WI38 (cell line): ENCODE data around the gene MTM1.

Source experiments
- H3K4me3 ChIP-seq: 2 replicates; pipeline ENCODE4 v1.5.1; 2011; ENCODE audit warnings: low read depth, mild to moderate bottlenecking, control low read depth, low read length
- CTCF ChIP-seq: IDR thresholded peaks from 2 replicates; pipeline ENCODE4 v1.5.1; 2012; ENCODE audit warnings: low read depth, mild to moderate bottlenecking, control low read depth, low read length

Gene MTM1

GRCh38 chrX:150570512-150570911, 2.1 kb downstream of the MTM1 start:
- H3K4me3 ChIP-seq = no peak overlapping the region
- TF ChIP-seq CTCF = no peak

GRCh38 chrX:150572206-150572605, 3.8 kb downstream of the MTM1 start:
- H3K4me3 ChIP-seq = no peak overlapping the region
- no peak for TF ChIP-seq CTCF

- H3K4me3 ChIP-seq = no peak overlapping the region
Observed at GRCh38 chrX:150573106-150573505, 4.7 kb downstream of the MTM1 start.

GRCh38 chrX:150573702-150574101, 5.3 kb downstream of the MTM1 start:
- H3K4me3 ChIP-seq = no peak overlapping the region
- TF ChIP-seq CTCF = no peak

More at GRCh38 chrX:150573106-150573505, 4.7 kb downstream of the MTM1 start:
- no peak for TF ChIP-seq CTCF

GRCh38 chrX:150574559-150575418, 6.4 kb downstream of the MTM1 start:
- TF ChIP-seq CTCF = no peak
- no peak overlapping the region for H3K4me3 ChIP-seq

GRCh38 chrX:150575419-150575814, 7.0 kb downstream of the MTM1 start:
- TF ChIP-seq CTCF = no peak
- H3K4me3 ChIP-seq = no peak overlapping the region

GRCh38 chrX:150577174-150577573, 8.8 kb downstream of the MTM1 start:
- no peak overlapping the region for H3K4me3 ChIP-seq
- no peak for TF ChIP-seq CTCF
